Stimulated activated CD4-positive, alpha-beta T cell treated with anti-CD3 and anti-CD28 coated beads, Interleukin-2, amount 100 ng/mL, for 48 hours (primary cell): ENCODE results near the gene NPPB.
A peak's percentile ranks its signal among the peaks of the same experiment; 100 is the strongest.
"Not testable (repeated sequence)": the region's sequence is repeated elsewhere in the genome, so short reads cannot be mapped to it uniquely, and the experiment has no call there.

Experiments
- DNase-seq, 2 donors: peaks; one replicate each; pipeline ENCODE4 v3.0.0-alpha.2; 2020

Gene NPPB

GRCh38 chr1:11858613-11858967 is at the start of gene NPPB:
Gene NPPB, minus strand, starts transcription at chr1:11858945. Its CDS starts 112 bp downstream, at chr1:11858833.
- no peak for DNase-seq

GRCh38 chr1:11908095-11908675 is 49.4 kb upstream of the NPPB start:
- peak; percentile 68 to 73 for DNase-seq

GRCh38 chr1:11907275-11908094 is 48.7 kb upstream of the NPPB start:
- peak; percentile 82 to 89 for DNase-seq

DNA sequence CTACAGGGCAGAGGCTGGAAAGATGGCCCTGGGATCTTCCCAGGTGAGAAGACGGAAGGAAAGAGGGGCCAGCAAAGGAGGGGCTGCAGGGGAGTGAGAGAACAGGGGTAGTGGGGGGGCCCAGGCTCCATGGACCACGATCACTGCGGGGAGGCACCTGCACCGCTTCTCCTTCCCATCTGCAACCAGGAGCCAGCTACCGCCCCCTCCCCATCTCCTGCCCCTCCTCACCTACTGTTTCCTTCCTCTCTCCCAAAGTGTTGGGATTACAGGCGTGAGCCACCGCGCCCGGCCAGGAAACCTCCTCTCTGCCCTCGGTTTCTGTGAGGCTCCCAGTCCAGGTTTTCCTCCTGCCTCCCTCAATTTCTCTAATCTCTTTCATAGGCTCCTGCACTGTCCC is 48.1 kb upstream of the NPPB start:
- no peak for DNase-seq

DNA sequence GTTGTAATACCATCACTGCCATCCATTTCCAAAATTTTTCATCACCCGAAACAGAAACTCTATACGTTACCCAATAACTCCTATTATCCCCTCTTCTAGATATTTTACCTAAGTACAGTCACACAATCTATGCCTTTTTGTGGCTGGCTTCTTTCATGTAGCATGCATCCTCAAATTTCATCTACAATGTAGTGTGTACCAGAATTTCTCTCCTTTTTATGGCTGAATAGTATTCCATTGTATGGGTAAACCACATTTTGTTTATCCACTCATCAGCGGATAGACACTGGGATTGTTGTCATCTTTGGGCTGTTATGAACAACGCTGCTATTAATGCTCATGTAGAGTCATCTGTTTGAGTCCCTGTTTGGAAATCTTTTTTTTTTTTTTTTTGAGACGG is 46.2 kb upstream of the NPPB start:
- DNase-seq = no peak

GRCh38 chr1:11904156-11904555 is 45.4 kb upstream of the NPPB start:
- DNase-seq = not testable (repeated sequence)

- DNase-seq = no peak
These were observed 44.5 kb upstream of the NPPB start for GRCh38 chr1:11903210-11903609.

DNA sequence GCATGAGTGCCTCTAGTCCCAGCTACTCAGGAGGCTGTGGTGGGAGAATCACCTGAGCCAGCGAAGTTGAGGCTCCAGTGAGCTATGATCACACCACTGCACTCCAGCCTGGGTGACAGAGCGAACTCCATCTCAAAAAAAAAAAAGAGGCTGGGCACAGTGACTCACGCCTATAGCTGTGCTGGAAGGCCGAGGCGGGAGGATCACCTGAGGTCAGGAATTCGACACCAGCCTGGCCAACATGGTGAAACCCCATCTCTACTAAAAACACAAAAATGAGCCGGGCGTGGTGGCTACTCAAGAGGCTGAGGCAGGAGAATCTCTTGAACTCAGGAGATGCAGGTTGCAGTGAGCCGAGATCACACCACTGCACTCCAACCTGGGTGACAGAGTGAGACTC is 42.7 kb upstream of the NPPB start:
- DNase-seq = not testable (repeated sequence)

DNA sequence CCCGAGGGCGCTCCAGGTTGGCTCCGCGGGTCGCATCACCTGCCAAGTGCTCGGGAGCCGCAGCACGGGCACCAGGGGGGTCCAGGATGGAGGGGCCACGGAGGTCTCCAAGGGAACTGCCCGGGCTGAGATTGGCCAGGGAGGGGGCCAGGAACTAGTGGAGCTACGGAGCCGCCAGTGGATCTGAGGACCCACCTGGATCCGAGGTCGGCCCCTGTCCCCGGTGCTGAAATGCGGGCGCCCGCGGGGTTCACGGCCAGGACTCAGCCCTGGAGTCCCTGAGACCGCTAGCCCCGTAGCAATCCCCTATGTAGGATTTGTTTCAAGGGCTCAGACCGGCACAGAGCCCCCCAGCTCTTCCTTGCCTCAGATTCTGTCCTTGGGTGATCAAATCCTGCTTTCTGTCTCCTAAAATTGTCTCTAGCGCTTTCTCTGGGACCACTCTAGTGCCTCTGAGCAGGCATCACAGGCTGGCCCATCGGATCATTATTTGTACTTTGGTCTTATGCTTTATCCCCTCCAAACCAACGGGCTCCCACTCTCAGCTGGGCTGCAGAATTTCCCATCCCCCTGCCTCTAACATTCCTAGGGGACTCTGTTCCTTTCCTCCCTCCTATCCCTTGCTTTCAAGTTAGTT is 40.2 kb upstream of the NPPB start:
- no peak for DNase-seq

DNA sequence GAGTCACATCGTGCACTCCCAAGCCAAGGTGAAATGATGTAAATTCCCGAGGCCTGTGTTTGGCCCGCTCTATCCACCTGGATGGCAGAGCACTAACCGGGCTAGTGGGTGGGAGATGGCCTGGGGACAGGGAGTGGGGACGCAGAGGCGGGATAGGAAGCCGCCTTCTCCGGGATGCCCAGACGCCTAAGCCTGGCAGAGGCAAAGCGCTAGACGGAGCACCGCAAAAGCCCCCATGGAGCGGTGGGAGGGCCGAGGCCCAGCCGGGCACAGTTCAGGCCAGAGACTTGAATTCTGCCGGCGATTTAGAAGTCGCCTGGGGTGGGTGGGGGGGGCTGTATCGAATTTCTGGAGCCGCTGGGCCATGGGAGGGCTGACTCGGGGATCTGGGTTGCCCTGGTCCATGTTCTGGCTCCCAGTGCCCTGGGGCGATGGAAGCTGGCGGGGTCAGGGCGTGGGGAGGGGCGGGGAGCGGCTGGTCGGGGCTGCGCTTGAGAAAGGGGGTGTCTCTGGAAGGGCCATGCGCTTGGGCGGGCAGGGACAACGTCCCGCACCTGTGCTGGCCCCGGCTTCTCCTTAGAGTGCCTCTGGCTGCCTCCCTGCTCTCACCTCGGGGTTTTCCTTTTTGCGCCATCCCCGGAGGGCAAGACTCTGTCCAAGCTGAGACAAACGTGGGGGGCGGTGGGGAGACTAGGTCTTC is 39.5 kb upstream of the NPPB start:
- DNase-seq = no peak

DNA sequence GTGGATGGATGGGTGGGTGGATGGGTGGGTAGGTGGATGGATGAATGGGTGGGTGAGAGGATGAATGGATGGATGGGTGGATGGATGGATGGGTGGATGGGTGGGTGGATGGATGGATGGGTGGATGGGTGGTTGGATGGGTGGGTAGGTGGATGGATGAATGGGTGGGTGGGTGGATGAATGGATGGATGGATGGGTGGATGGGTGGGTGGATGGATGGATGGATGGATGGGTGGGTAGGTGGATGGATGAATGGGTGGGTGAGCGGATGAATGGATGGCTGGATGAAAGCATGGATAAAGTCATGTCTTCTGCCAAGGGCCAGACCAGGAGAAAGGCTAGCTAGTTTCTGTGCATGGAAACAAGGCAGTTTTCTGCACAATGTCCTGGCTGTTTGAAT is 35.8 kb upstream of the NPPB start:
- not testable (repeated sequence) for DNase-seq

GRCh38 chr1:11893907-11894251 is 35.1 kb upstream of the NPPB start:
- peak; percentile 71 to 73 for DNase-seq

DNA sequence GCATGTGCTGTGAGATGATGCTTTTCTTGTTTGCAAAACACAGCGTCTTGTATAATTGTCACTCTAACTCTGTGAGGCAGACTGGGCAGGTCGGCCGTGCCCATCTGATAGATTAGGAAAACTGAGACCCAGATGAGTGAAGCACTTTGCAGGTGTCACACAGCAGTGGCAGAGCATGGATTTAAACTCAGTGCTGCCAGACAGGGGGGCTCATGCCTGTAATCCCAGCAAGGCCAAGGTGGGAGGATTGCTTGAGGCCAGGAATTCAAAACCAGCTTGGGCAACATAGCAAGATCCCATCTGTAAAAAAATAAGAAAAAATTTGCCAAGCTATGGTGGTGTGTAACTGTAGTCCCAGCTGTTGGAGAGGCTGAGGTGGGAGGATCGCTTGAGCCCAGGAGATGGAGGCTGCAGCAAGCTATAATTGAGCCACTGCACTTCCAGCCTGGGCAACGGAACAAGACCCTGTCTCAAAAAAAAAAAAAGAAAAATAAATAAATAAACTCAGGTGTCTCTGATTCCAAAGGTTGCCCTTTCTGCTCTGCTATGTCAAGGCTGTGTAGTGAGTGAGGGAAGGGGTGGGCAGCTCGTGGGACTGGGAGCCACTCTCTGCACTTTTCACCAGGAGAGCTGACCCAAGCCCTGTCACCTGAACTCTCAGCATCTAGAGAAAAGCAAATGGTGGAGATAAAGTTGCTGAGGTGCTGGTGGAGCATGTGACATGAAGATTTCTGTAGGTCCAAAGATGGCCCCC is 32.9 kb upstream of the NPPB start:
- no peak for DNase-seq

DNA sequence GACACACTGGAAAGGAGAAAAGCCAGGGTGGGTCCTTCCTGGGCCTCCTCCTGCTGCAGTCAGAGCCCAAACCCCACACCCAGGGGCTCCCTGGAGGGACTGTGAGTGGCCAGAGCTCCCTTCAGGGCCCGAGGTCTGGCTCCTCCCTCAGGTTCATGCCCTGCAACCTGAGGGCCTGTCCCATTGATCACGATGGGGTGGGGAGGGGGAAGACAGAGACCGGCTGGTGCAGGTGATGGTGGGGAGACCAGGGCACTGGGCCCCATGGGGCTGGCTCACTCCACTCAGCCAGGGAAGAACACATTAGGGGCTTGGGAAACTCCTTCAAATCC is 30.1 kb upstream of the NPPB start:
- DNase-seq = no peak

- DNase-seq = no peak
These were observed 29.6 kb upstream of the NPPB start for GRCh38 chr1:11888206-11888876.

DNA sequence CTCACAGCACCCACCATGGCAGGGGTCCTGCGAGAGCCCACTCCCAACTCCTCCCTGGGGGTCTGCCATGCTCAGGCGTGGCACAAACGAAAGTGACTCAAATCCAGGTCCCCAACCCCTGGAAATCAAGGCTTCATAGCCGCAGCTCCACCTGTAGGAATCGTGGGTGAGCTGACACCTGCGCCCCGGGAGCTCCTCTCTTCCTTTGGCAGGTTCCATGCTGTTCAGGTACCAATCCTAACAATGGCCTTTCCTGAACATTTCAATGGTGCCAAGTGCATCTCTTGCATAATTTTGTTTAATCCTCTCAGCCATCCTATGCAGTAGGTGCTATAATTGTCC is 28.9 kb upstream of the NPPB start:
- no peak for DNase-seq

GRCh38 chr1:11886986-11887665 is 28.4 kb upstream of the NPPB start:
- no peak for DNase-seq

DNA sequence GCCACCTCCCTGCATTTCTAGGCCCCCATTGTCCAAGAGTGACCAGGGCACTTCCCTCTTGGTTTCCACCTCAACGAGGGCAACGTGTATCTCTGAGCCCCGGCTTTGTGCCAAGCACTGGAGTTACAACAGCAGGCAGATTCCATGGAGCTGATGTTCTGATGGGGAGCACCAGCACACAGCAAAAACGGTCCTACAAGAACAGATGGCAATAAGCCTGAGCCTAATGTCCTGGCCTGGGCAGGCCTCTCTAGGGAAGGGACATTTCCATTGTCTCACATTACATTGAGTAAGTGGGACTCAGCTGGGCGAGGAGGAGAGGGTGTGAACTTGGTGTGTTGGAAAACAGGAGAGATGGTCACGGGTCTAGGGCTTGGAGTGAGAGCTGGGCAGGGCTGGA is 27.2 kb upstream of the NPPB start:
- no peak for DNase-seq

- no peak for DNase-seq
These were observed 24.2 kb upstream of the NPPB start for GRCh38 chr1:11882814-11883538.

DNA sequence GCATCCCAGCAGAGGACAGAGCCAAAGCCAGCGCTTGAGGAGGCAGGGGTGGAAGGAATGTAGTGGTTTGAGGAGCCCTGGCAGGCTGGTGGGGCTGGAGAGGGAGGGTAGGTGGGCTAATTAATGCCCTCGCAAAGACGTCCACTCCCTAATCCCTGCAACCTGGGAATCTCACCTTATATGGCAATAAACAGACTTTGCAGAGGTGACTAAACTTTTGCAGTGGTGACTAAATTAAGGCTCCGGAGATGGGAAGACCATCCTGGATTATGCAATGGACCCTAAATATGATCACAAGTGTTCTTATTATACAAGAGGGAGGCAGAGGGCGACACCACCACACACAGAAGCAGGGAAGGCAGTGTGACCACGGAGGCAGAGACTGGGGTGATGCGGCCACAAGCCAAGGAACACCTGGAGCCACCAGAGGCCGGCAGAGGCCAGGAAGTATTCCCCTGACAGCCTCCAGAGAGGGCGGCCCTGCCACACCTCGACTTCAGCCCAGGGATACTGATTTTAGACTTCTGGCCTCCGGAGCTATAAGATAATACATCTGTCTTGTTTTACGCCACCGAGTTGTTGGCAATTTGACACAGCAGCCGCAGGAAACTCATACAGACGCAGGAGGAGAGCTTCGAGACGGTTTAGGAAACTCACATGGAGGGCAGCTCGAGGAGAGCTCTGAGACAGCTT is 23.1 kb upstream of the NPPB start:
- no peak for DNase-seq
